H9 (cell line): Measurements from ENCODE around the gene VSX1. TPM values are rescaled to one million over a fixed set of nuclear protein-coding genes. Genes with fewer than 3 reads are reported as not detected.

ENCODE experiments used
- DNase-seq: peaks from one replicate; pipeline ENCODE4 v3.0.0-alpha.2; 2017
- H2AFZ ChIP-seq: one replicate; pipeline ENCODE4 v1.6.1; 2013; ENCODE audit warnings: mild to moderate bottlenecking, low read length, control low read depth, moderate library complexity
- H2AK5ac ChIP-seq: 2 replicates; pipeline ENCODE4 v1.6.1; 2013; ENCODE audit warnings: low read length, control low read depth, mixed read lengths; ENCODE audit not compliant: insufficient read length
- H2BK120ac ChIP-seq: one replicate; pipeline ENCODE4 v1.6.1; 2013; ENCODE audit warnings: low read depth, mild to moderate bottlenecking, low read length, control low read depth, inconsistent platforms; ENCODE audit not compliant: poor library complexity, severe bottlenecking
- H2BK12ac ChIP-seq: 2 replicates; pipeline ENCODE4 v1.6.1; 2013; ENCODE audit warnings: low read length, control low read depth, mixed read lengths, low read depth; ENCODE audit not compliant: insufficient read length
- H2BK15ac ChIP-seq: 2 replicates; pipeline ENCODE4 v1.6.1; 2013; ENCODE audit warnings: low read depth, low read length, control low read depth
- H2BK20ac ChIP-seq: one replicate; pipeline ENCODE4 v1.6.1; 2013; ENCODE audit warnings: low read depth, mild to moderate bottlenecking, low read length, control low read depth, inconsistent platforms; ENCODE audit not compliant: poor library complexity, severe bottlenecking
- H2BK5ac ChIP-seq: 2 replicates; pipeline ENCODE4 v1.6.1; 2013; ENCODE audit warnings: low read length, control low read depth, mixed read lengths; ENCODE audit not compliant: insufficient read length
- H3K14ac ChIP-seq: 2 replicates; pipeline ENCODE4 v1.6.1; 2013; ENCODE audit warnings: low read length, control low read depth; ENCODE audit not compliant: insufficient read depth
- H3K18ac ChIP-seq: 2 replicates; pipeline ENCODE4 v1.6.1; 2013; ENCODE audit warnings: low read depth, mild to moderate bottlenecking, mixed read lengths, low read length, control low read depth; ENCODE audit not compliant: insufficient read length
- H3K23ac ChIP-seq: 2 replicates; pipeline ENCODE4 v1.6.1; 2013; ENCODE audit warnings: low read length, control low read depth, mixed read lengths, low read depth; ENCODE audit not compliant: insufficient read length
- H3K23me2 ChIP-seq: 2 replicates; pipeline ENCODE4 v1.6.1; 2013; ENCODE audit warnings: low read depth, mild to moderate bottlenecking, mixed read lengths, low read length, control low read depth; ENCODE audit not compliant: insufficient read length, poor library complexity, severe bottlenecking
- H3K27ac ChIP-seq: 2 replicates; pipeline ENCODE4 v1.5.1; 2013; ENCODE audit warnings: low read length, control low read depth, mixed read lengths, low read depth; ENCODE audit not compliant: insufficient read length
- H3K27me3 ChIP-seq: 2 replicates; pipeline ENCODE4 v1.6.1; 2013; ENCODE audit warnings: low read length, control low read depth, inconsistent platforms; ENCODE audit not compliant: insufficient read depth
- H3K4ac ChIP-seq: 2 replicates; pipeline ENCODE4 v1.6.1; 2013; ENCODE audit warnings: low read depth, mild to moderate bottlenecking, control low read depth, inconsistent platforms, low read length, moderate library complexity
- H3K4me1 ChIP-seq: 2 replicates; pipeline ENCODE4 v1.6.1; 2013; ENCODE audit warnings: low read length, control low read depth, inconsistent platforms; ENCODE audit not compliant: insufficient read depth
- H3K4me2 ChIP-seq: 2 replicates; pipeline ENCODE4 v1.6.1; 2013; ENCODE audit warnings: low read length, control low read depth, mixed read lengths; ENCODE audit not compliant: insufficient read length, insufficient read depth
- H3K56ac ChIP-seq: 2 replicates; pipeline ENCODE4 v1.6.1; 2013; ENCODE audit warnings: low read depth, mild to moderate bottlenecking, mixed read lengths, low read length, control low read depth; ENCODE audit not compliant: insufficient read length
- H3K79me1 ChIP-seq: 2 replicates; pipeline ENCODE4 v1.6.1; 2013; ENCODE audit warnings: low read depth, mild to moderate bottlenecking, moderate library complexity, low read length, control low read depth, inconsistent platforms; ENCODE audit not compliant: insufficient read depth, poor library complexity, severe bottlenecking
- H3K79me2 ChIP-seq: 2 replicates; pipeline ENCODE4 v1.6.1; 2013; ENCODE audit warnings: low read length, control low read depth, inconsistent platforms; ENCODE audit not compliant: insufficient read depth
- H3K9ac ChIP-seq: 2 replicates; pipeline ENCODE4 v1.6.1; 2013; ENCODE audit warnings: low read length, control low read depth, mixed read lengths; ENCODE audit not compliant: insufficient read length; ENCODE audit errors: extremely low read depth
- H3K9me3 ChIP-seq: one replicate; pipeline ENCODE4 v1.6.1; 2013; ENCODE audit warnings: low read depth, low read length, inconsistent platforms; ENCODE audit not compliant: control insufficient read depth
- H3T11ph ChIP-seq: one replicate; pipeline ENCODE4 v1.6.1; 2013; ENCODE audit warnings: mild to moderate bottlenecking, low read length, control low read depth, inconsistent platforms
- H4K20me1 ChIP-seq: one replicate; pipeline ENCODE4 v1.6.1; 2013; ENCODE audit not compliant: control insufficient read depth, insufficient read length, insufficient read depth
- H4K5ac ChIP-seq: 2 replicates; pipeline ENCODE4 v1.6.1; 2013; ENCODE audit warnings: low read depth, mild to moderate bottlenecking, mixed read lengths, low read length, control low read depth; ENCODE audit not compliant: insufficient read length
- H4K8ac ChIP-seq: replicated peaks from 2 replicates; pipeline ENCODE4 v1.6.1; 2013; ENCODE audit warnings: low read length, control low read depth, mixed read lengths, low read depth; ENCODE audit not compliant: insufficient read length
- H4K91ac ChIP-seq: 2 replicates; pipeline ENCODE4 v1.6.1; 2013; ENCODE audit warnings: low read depth, mild to moderate bottlenecking, moderate library complexity, mixed read lengths, low read length, control low read depth; ENCODE audit not compliant: insufficient read length
- H3K27ac Mint-ChIP-seq, 3 experiments: 2 replicates in 2 of 3; 3 replicates in 1 of 3; pipeline ENCODE4 v1.8.0; 2020 to 2021; ENCODE audit warnings: mixed read lengths in 3 of 3, mild to moderate bottlenecking in 1 of 3, moderate library complexity in 1 of 3
- H3K27me3 Mint-ChIP-seq: 2 replicates; pipeline ENCODE4 v1.8.0; 2021; ENCODE audit warnings: low read depth, mild to moderate bottlenecking, moderate library complexity, mixed read lengths
- H3K36me3 Mint-ChIP-seq, 3 experiments: 2 replicates in 2 of 3; 3 replicates in 1 of 3; pipeline ENCODE4 v1.8.0; 2020 to 2021; ENCODE audit warnings: low read depth in 3 of 3, mixed read lengths in 3 of 3; ENCODE audit not compliant: insufficient read depth in 1 of 3
- H3K4me1 Mint-ChIP-seq, 2 experiments: 2 replicates each; pipeline ENCODE4 v1.8.0; 2020; ENCODE audit warnings: mixed read lengths in 2 of 2
- H3K4me3 Mint-ChIP-seq, 2 experiments: 2 replicates in 1 of 2; 3 replicates in 1 of 2; pipeline ENCODE4 v1.8.0; 2020 to 2021; ENCODE audit warnings: mild to moderate bottlenecking in 2 of 2, mixed read lengths in 2 of 2, moderate library complexity in 1 of 2
- H3K9me3 Mint-ChIP-seq, 2 experiments: 2 replicates in 1 of 2; 3 replicates in 1 of 2; pipeline ENCODE4 v1.8.0; 2020; ENCODE audit warnings: mild to moderate bottlenecking in 2 of 2, mixed read lengths in 2 of 2, moderate library complexity in 1 of 2
- WGBS: extraction: QIAGEN DNeasy Blood & Tissue Kit; methylation state at CpG from one replicate; pipeline ENCODE4 v1.1.7; 2013; ENCODE audit warnings: missing lambda C conversion rate, low lambda C conversion rate, mixed read lengths; ENCODE audit not compliant: insufficient read length; ENCODE audit errors: extremely low coverage; 5-methylcytosine and 5-hydroxymethylcytosine counted together
- total RNA-seq: library from RNA; stranded (reverse); gene quantifications from 2 replicates; pipeline ENCODE4 v1.2.1, GENCODE V29; 2021
- TF ChIP-seq, protein P1 (sequence below): fragments of 200-600 bp; sonication (generic); conservative IDR thresholded peaks from 3 replicates; pipeline ENCODE4 v1.8.0; 2021; ENCODE audit warnings: antibody characterized with exemption, mild to moderate bottlenecking

VSX1 gene
- total RNA-seq, 1 experiment from 2014 or later = not detected

DNA sequence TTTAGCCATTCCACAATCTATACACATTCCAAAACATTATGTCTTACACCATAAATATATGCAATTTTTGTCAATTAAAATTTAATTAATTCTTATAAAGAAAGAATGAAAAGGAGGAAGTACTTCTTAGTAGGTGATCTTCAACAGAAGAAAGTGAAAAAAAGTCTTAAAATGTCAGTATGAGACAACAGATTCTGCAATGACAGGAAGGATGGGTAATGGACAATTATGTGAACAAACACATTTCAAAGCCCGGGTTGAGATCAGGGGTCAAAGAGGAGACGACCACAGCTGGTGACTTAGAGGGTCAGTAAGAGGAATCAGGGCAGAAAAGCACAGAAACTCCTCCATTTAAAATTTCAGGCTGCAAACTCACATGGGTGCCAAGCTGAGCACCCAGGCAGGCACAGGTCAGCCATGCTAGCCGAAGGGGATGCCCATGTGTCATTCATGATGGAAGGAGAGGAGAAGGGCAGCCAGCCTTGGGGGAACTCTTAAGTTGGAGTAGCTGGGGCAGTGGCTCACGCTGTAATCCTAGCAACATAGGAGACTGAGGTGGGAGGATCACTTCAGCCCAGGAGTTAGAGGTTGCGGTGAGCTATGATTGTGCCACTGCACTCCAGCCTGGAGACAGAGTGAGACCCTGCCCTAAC lies 11.0 kb downstream of the VSX1 start:
- no peak overlapping the region for H3K18ac ChIP-seq
- no peak overlapping the region for H3K4me2 ChIP-seq
- no peak overlapping the region for H2AK5ac ChIP-seq
- Mint-ChIP-seq H3K36me3 (no peaks in the 10 kb centered on the region), H3K4me3 (no peak overlapping the region; a peak in 1 of 5 replicates), H3K27ac (no peak overlapping the region), H3K9me3 (no peaks in the 10 kb centered on the region; a peak in 1 of 5 replicates), H3K4me1 (peaks cover 7 to 8% of the 10 kb centered on the region in 2 experiments), H3K27me3 (peaks cover 71% of the 10 kb centered on the region)
- peaks cover 2% of the 10 kb centered on the region for H4K20me1 ChIP-seq
- H3K9ac ChIP-seq = no peak overlapping the region
- WGBS = no CpG with 5 or more reads among the region's 5 CpGs
- no peak overlapping the region for H4K5ac ChIP-seq
- H3K79me2 ChIP-seq = no peaks in the 10 kb centered on the region
- no peaks in the 10 kb centered on the region for H3K23me2 ChIP-seq
- no peak overlapping the region for H3K14ac ChIP-seq
- H3K23ac ChIP-seq = no peak overlapping the region
- no peak overlapping the region for H3T11ph ChIP-seq
- no peak overlapping the region for H2BK5ac ChIP-seq
- H3K9me3 ChIP-seq = no peaks in the 10 kb centered on the region
- no peak overlapping the region for H2BK12ac ChIP-seq
- no peak overlapping the region for H3K56ac ChIP-seq
- H3K4me1 ChIP-seq = no peaks in the 10 kb centered on the region; the same call in 1 of the 2 replicates
- H2BK15ac ChIP-seq = no peak overlapping the region
- no peak overlapping the region for H3K27ac ChIP-seq
- no peaks in the 10 kb centered on the region; the same call in 1 of the 2 replicates for H3K27me3 ChIP-seq
- no peak overlapping the region for H4K8ac ChIP-seq
- no peak overlapping the region for H2AFZ ChIP-seq
- no peak overlapping the region for H2BK20ac ChIP-seq
- TF ChIP-seq, protein P1, sequence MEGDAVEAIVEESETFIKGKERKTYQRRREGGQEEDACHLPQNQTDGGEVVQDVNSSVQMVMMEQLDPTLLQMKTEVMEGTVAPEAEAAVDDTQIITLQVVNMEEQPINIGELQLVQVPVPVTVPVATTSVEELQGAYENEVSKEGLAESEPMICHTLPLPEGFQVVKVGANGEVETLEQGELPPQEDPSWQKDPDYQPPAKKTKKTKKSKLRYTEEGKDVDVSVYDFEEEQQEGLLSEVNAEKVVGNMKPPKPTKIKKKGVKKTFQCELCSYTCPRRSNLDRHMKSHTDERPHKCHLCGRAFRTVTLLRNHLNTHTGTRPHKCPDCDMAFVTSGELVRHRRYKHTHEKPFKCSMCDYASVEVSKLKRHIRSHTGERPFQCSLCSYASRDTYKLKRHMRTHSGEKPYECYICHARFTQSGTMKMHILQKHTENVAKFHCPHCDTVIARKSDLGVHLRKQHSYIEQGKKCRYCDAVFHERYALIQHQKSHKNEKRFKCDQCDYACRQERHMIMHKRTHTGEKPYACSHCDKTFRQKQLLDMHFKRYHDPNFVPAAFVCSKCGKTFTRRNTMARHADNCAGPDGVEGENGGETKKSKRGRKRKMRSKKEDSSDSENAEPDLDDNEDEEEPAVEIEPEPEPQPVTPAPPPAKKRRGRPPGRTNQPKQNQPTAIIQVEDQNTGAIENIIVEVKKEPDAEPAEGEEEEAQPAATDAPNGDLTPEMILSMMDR = no peak
- H3K4ac ChIP-seq = no peak overlapping the region
- H4K91ac ChIP-seq = no peak overlapping the region
- peak; percentile 5 for DNase-seq
- no peak overlapping the region for H2BK120ac ChIP-seq
- H3K79me1 ChIP-seq = no peaks in the 10 kb centered on the region
